Stimulated activated naive CD8-positive, alpha-beta T cell treated with anti-CD3 and anti-CD28 coated beads, Interleukin-15, Interleukin-2, amounts not matched to agents 100 U/mL and 50 U/mL, for 24 hours (primary cell): ENCODE measurements around the gene RBM41.

ENCODE experiments used
- ATAC-seq: fragments of 150-1000 bp; cut with Tn5 transposase; one replicate; pipeline ENCODE4 v1.10.0; 2021
- DNase-seq: peaks from one replicate; pipeline ENCODE4 v3.0.0; 2021

The RBM41 gene

GRCh38 chrX:107029752-107030151 is 88.9 kb downstream of the RBM41 start:
- DNase-seq (no peak), ATAC-seq (no peak)

GRCh38 chrX:107025545-107025944 is 93.1 kb downstream of the RBM41 start:
- DNase-seq (no peak), ATAC-seq (no peak)

DNA sequence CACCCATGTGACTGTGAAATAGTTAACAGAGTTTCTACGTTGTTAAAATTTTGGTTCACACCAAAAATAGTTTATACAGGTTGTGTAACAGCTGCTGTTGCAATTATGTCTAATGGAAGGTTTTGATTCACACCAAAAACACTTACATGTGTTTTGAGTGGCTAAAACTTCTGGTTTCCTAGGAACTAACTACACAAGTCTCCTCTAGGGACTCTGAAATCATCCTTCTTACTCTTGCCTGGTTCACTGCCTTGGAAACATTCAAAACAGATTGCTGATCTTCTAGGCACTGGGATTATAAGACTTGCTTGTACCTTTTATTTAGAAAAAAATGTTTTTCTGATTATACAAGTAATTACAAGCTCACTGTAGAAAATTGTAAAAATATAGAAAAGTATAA is 103.7 kb downstream of the RBM41 start:
- no peak for DNase-seq

More for the DNA sequence above, 103.7 kb downstream of the RBM41 start:
- ATAC-seq: no peak
